Endometrial microvascular endothelial cells (primary cell): ENCODE measurements around the gene RNF213. TPM values are rescaled to one million over a fixed set of nuclear protein-coding genes. Genes with fewer than 3 reads are reported as not detected.

Experiments used
- in situ Hi-C: cut with HindIII; loops from 2 replicates; pipeline ENCODE4 v1.10.0; 2017; ENCODE audit warnings: low sequenced_read_pairs, low pct_unique_long_range_greater_than_20kb; ENCODE audit errors: inconsistent ontology term
- total RNA-seq: library from RNA; depleted of rRNA; stranded (reverse); fragments of >200 nt; gene quantifications from one replicate; pipeline ENCODE4 v1.2.3, GENCODE V29; 2015; ENCODE audit errors: inconsistent ontology term

Gene RNF213
- total RNA-seq, 1 donor from 2014 or later: 80.8 TPM

- in situ Hi-C loops: loop anchor here (10.0 kb wide), 1 partner anchor 310 kb away; no protein-coding TSS in a partner anchor
Measured at GRCh38 chr17:80414508-80414802, 153.8 kb downstream of the RNF213 start.

- in situ Hi-C loops: loop anchor here (10.0 kb wide), 1 partner anchor 310 kb away; no protein-coding TSS in a partner anchor
Measured at GRCh38 chr17:80414803-80415625, 154.4 kb downstream of the RNF213 start, which contains the start of gene ENDOV. TSS of gene ENDOV (plus strand) at chr17:80415167. CDS start at chr17:80415195, 28 bp downstream.

DNA sequence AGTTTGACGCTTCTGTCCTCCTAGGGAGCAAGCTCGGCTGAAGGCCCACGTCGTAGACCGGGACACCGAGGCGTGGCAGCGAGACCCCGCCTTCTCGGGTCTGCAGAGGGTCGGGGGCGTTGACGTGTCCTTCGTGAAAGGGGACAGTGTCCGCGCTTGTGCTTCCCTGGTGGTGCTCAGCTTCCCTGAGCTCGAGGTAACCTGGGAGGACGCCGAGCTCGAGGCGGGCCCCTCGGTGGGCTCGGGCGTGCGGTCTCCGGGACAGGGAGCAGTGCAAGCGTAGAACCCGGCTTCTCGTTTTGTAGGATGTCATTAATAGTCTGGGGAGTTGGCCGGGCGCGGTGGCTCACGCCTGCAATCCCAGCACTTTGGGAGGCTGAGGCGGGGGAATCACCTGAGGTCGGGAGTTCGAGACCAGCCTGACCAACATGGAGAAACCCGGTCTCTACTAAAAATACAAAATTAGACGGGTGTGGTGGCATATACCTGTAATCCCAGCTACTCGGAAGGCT, 155.0 kb downstream of the RNF213 start:
- in situ Hi-C loops: loop anchor here (10.0 kb wide), 1 partner anchor 309 kb away; no protein-coding TSS in a partner anchor

DNA sequence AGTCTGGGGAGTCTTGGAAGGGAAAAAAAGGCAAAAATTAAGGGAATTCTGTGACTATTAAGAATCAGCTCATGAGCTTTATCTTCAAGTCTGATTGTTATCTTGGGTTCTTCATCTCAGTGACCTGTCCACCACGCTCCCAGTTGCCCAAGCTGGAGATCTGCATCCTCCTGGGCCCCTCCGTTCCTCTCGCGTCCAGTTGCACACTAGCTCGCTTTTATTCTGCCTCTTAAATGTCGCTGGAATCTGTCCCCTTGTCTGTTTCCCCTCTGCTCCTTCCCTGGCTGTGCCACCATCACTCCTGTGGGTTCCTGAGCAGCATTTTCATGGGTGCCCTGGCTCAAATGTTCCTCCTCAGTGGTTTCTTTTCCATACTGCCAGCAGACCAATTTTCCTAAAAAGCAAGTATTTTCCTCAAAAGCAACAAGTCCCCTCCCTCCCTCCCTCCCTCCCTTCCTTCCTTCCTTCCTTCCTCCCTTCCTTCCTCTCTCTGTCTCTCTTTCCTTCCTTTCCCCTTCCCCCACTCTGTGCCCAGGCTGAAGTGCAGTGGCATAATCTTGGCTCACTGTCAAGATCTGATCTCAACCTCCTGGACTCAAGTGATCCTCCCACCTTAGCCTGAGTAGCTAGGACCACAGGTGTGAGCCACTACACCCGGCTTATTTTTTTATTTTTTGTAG, 155.7 kb downstream of the RNF213 start:
- in situ Hi-C loops: loop anchor here (10.0 kb wide), 1 partner anchor 308 kb away; no protein-coding TSS in a partner anchor

DNA sequence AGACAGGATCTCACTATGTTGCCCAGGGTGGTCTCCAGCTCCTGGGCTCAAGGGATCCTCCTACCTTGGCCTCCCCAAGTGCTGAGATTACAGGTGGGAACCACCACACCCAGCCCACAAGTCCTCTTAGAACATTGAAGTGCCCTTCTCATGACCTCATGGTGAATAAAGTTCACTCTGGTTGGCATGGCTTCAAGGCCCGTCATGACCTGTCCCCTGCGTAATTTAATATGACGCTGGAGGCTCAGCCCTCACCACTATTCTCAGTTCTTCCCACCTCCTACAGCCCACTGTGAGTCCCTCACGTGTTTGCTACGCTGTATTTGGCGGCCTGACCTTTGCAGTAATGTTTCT, 156.3 kb downstream of the RNF213 start:
- in situ Hi-C loops: loop anchor here (10.0 kb wide), 1 partner anchor 308 kb away; no protein-coding TSS in a partner anchor

DNA sequence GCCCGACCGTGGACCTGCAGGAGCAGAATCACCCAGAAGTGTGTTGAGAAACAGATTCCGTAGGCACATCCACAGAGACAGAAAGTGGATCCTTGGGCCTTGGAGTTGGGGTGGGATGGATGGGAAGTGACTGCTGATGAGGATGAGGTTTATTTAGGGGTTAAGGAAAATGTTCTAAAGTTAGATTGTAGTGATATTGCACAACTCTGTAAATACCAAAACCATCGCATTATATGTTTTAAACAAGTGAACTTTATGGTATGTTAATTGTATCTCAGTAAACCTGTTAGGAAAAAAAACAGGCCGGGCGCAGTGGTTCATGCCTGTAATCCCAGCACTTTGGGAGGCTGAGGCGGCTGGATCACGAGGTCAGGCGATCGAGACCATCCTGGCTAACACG, 157.9 kb downstream of the RNF213 start:
- in situ Hi-C loops: loop anchor here (10.0 kb wide), 1 partner anchor 306 kb away; no protein-coding TSS in a partner anchor

GRCh38 chr17:80419255-80419654, 158.6 kb downstream of the RNF213 start:
- in situ Hi-C loops: loop anchor here (10.0 kb wide), 1 partner anchor 306 kb away; no protein-coding TSS in a partner anchor

DNA sequence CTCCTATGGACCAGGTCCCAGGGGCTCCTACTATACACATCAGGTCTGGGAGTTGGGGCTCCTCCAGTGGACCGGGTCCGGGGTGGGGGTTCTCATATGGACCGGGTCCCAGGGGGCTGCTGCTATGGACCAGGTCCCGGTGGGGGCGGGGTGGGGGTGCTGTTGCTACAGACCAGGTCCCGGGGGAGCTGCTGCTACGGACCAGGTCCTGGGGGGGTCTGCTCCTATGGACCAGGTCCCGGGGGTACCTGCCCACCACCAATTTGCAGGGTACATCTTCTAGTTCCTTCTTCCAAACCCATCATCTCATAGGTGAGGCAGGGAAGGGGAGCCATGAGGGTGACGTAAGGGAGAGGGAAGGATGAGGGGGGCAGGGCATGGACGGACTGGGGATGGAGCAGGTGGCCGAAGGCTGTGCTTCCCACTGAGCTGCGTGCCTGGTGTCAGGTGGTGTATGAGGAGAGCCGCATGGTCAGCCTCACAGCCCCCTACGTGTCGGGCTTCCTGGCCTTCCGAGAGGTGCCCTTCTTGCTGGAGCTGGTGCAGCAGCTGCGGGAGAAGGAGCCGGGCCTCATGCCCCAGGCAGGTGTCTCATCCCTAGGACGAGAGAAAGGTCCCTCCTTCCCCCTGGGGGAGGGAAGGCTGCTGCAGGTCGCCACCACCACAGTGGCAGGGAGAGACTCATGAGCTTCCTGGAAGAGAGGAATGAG, 160.9 kb downstream of the RNF213 start:
- in situ Hi-C loops: no loop called here

- in situ Hi-C loops: no loop called here
Measured at GRCh38 chr17:80422276-80422675, 161.6 kb downstream of the RNF213 start.

DNA sequence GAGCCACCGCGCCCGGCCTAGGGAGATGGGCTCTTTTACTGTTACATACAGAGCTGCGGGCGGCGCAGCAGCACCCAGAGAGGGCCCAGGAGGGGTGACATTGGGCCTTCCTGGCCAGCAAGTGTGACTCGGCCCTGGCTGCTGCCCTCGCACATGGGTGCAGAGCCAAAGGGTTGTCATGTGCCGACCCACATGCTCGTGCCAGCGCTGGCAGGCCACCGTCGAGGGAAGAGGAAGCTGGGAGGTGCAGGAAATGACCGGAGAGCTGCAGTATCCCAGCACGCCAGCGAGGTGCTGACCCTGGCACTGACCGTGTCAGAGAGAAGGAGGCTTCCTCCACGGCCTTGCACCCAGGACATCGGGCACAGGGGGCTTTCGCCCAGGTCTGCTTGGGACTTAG, 162.3 kb downstream of the RNF213 start:
- in situ Hi-C loops: no loop called here

DNA sequence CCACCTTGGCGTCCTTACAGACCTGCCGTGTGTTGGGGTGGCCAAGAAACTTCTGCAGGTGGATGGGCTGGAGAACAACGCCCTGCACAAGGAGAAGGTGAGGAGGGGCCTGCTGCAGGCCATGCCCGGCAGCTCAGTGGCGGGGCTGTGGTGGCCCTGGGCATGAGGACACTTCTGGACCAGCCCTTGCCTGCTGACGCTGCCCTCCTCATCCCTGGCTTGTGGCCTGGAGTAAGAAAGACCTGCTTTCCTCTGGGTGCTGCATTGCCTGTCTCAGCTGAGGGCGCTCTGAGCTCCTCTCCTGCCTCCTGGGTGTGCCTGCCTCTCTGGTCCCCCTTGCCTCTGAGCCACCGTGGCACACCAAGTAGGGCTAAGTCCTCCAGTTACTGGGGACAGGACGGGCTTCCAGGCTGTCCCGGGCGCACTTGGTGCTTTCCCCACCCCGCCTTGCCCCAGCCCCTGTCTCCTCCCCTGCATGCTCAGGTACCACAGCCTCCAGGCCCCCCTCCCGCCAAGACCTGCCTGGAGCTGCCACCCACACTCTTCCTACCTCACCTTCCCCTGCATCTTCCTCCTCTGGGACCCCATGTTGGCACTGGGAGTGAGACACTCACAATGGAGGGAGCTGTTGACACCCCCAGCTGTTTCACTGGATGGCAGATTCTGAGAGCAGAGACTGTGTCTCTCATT, 163.0 kb downstream of the RNF213 start:
- in situ Hi-C loops: no loop called here

GRCh38 chr17:80424261-80424660, 163.6 kb downstream of the RNF213 start:
- in situ Hi-C loops: no loop called here

GRCh38 chr17:80424878-80425765, 164.5 kb downstream of the RNF213 start:
- in situ Hi-C loops: no loop called here

DNA sequence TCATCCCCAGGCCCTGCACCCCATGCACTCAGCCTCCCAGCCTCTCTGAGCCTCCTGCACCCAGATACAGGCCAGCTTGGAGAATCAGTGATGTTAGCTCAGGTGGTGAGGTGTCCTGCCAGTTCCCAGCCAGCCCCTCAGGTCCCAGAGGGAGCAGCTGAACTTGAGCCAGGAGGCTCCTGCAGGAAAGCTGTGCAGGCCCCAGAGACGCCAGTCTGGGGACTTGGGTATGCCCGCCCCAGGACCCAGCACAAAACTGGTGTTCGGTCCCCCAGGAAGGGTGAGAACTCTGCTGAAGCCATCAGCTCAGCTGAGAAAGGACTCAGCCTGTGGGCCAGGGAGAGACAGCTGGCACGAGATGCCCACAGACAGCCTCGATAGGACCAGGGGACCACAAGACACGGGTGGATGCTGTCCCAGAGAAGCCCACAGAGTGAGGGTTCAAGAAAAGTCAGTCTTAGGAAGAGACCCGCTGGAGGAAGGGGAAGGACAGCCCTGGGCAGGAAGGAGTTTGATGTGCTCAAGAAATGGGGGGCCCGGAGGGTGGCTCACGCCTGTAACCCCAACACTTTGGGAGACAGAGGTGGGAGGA, 165.3 kb downstream of the RNF213 start:
- in situ Hi-C loops: no loop called here

DNA sequence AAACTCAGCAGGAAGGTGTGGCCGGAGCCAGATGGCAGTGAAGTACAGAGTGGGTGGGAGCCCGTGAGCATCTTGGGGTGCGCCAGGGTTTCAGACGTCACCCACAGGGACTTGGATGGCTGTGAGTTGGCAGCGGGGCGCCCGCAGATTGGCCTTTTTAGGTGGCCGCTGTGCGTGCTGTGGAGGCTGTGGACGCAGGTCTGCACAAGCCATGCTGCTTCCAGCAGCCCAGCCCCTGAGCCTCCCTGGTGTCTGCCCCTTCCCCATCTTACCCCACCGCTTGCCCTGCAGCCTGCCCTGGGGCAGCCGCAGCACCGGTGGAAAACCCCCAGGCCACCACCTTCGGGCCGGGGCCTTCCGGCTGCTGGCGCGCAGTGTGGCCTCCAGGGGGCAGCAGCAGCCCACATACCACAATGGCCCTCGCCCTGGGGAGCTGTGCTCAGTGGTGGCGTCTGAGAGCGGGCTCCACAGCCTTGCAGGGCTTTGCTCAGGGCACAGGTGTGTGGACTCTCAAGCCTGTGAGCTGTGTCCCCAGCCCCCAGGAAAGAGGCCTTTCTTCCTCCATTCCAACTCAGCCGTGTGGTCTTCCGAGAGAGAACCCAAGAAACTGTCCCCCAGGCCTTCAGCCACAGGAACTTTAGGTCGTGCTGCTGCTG, 166.1 kb downstream of the RNF213 start:
- in situ Hi-C loops: no loop called here

GRCh38 chr17:80427366-80428282, 167.0 kb downstream of the RNF213 start:
- in situ Hi-C loops: no loop called here
